Liver (tissue), 9 donors: ENCODE results near the gene NAV2. TPM values are rescaled to one million over a fixed set of nuclear protein-coding genes. Genes with fewer than 3 reads are reported as not detected.

ENCODE experiments used
- DNase-seq: peaks from one replicate; pipeline ENCODE4 v3.0.0-alpha.2; 2017; ENCODE audit warnings: low spot score
- H3K27ac ChIP-seq, 2 donors: one replicate each; pipeline ENCODE4 v1.7.0; 2013; ENCODE audit warnings: inconsistent platforms in 2 of 2, low read length in 2 of 2, control low read depth in 1 of 2, low read depth in 1 of 2, mild to moderate bottlenecking in 1 of 2
- H3K27me3 ChIP-seq, 4 donors: one replicate each; pipeline versions ENCODE4 v1.6.1 to v1.7.0; 2013; ENCODE audit warnings: low read length in 3 of 4, inconsistent platforms in 1 of 4, mild to moderate bottlenecking in 1 of 4, moderate library complexity in 1 of 4; ENCODE audit not compliant: control insufficient read depth in 4 of 4, insufficient read depth in 4 of 4
- H3K36me3 ChIP-seq, 4 donors: one replicate each; pipeline versions ENCODE4 v1.6.1 to v1.7.0; 2013; ENCODE audit warnings: low read length in 3 of 4, mild to moderate bottlenecking in 3 of 4, low read depth in 1 of 4, moderate library complexity in 1 of 4; ENCODE audit not compliant: control insufficient read depth in 4 of 4, insufficient read depth in 3 of 4
- H3K4me1 ChIP-seq, 4 donors: one replicate each; pipeline versions ENCODE4 v1.6.1 to v1.7.0; 2013; ENCODE audit warnings: low read length in 3 of 4, mild to moderate bottlenecking in 3 of 4, moderate library complexity in 1 of 4; ENCODE audit not compliant: control insufficient read depth in 4 of 4, insufficient read depth in 4 of 4
- H3K4me3 ChIP-seq, 3 donors: one replicate each; pipeline versions ENCODE4 v1.6.1 to v1.7.0; 2013; ENCODE audit warnings: low read length in 3 of 3, control low read depth in 1 of 3, low read depth in 1 of 3, mild to moderate bottlenecking in 1 of 3
- H3K9ac ChIP-seq, 2 donors: one replicate each; pipeline ENCODE4 v1.7.0; 2013; ENCODE audit warnings: low read length in 2 of 2, mild to moderate bottlenecking in 2 of 2, moderate library complexity in 2 of 2, control low read depth in 1 of 2, low read depth in 1 of 2
- H3K9me3 ChIP-seq, 4 donors: one replicate each; pipeline versions ENCODE4 v1.6.1 to v1.7.0; 2013; ENCODE audit warnings: low read length in 3 of 4; ENCODE audit not compliant: control insufficient read depth in 4 of 4
- FOXA1 ChIP-seq: IDR thresholded peaks from 2 replicates; pipeline ENCODE4 v1.6.1; 2016; ENCODE audit warnings: antibody characterized with exemption
- GABPA ChIP-seq, 2 donors: IDR thresholded peaks in 1 of 2; conservative IDR thresholded peaks in 1 of 2; 2 replicates each; pipeline ENCODE4 v1.6.1; 2016; ENCODE audit warnings: antibody characterized with exemption in 2 of 2, mild to moderate bottlenecking in 1 of 2, moderate library complexity in 1 of 2
- HNF4G ChIP-seq: IDR thresholded peaks from 2 replicates; pipeline ENCODE4 v1.6.1; 2016; ENCODE audit warnings: antibody characterized with exemption
- JUND ChIP-seq, 2 donors: IDR thresholded peaks; 2 replicates each; pipeline ENCODE4 v1.6.1; 2016; ENCODE audit warnings: antibody characterized with exemption in 2 of 2
- NR2F2 ChIP-seq: IDR thresholded peaks from 2 replicates; pipeline ENCODE4 v1.6.1; 2016; ENCODE audit warnings: antibody characterized with exemption
- RAD21 ChIP-seq, 2 donors: IDR thresholded peaks; 2 replicates each; pipeline ENCODE4 v1.6.1; 2016; ENCODE audit warnings: antibody characterized with exemption in 2 of 2, mild to moderate bottlenecking in 2 of 2
- RXRA ChIP-seq, 2 donors: IDR thresholded peaks; 2 replicates each; pipeline ENCODE4 v1.6.1; 2017 to 2018; ENCODE audit warnings: antibody characterized with exemption in 2 of 2, mild to moderate bottlenecking in 1 of 2
- WGBS: extraction: QIAGEN DNeasy Blood & Tissue Kit; methylation state at CpG from one replicate; pipeline ENCODE4 v1.1.7; 2013; 5-methylcytosine and 5-hydroxymethylcytosine counted together
- polyA plus RNA-seq, 2 donors: library from polyadenylated mRNA; stranded (reverse) in 1 of 2; unstranded in 1 of 2; fragments of 200-250 nt in 1 of 2; fragments of >200 nt in 1 of 2; fragmentation: Nextera tagmentation in 1 of 2; extraction: Ambion mirVana in 1 of 2; gene quantifications; one replicate each; pipeline versions ENCODE4 v1.2.1 to v1.2.3, GENCODE V29; 2013 to 2015
- total RNA-seq, 2 donors: library from RNA; depleted of rRNA; stranded (reverse); fragments of >200 nt; gene quantifications; one replicate each; pipeline ENCODE4 v1.2.3, GENCODE V29; 2014
- TF ChIP-seq, protein P1 (sequence below): IDR thresholded peaks from 2 replicates; pipeline ENCODE4 v1.6.1; 2016; ENCODE audit warnings: antibody characterized with exemption, mild to moderate bottlenecking
- TF ChIP-seq, protein P2 (sequence below): IDR thresholded peaks from 2 replicates; pipeline ENCODE4 v1.6.1; 2016; ENCODE audit warnings: antibody characterized with exemption
- TF ChIP-seq, protein P3 (sequence below): IDR thresholded peaks from 2 replicates; pipeline ENCODE4 v1.6.1; 2016; ENCODE audit warnings: antibody characterized with exemption
- TF ChIP-seq, protein P4 (sequence below): fragments of 150-350 bp; IDR thresholded peaks from 2 replicates; pipeline ENCODE4 v1.5.1; 2017; ENCODE audit warnings: improper control_type of control experiment, low read depth, low read length; ENCODE audit not compliant: missing input control
- donor health status: healthy.
- donor health status: healthy.
- donor health status: healthy.
- donor health status: healthy.
- donor health status: healthy.

Gene NAV2
- total and polyA plus RNA-seq, 4 donors: 6.3 to 20.5 (median 11.6) TPM

DNA sequence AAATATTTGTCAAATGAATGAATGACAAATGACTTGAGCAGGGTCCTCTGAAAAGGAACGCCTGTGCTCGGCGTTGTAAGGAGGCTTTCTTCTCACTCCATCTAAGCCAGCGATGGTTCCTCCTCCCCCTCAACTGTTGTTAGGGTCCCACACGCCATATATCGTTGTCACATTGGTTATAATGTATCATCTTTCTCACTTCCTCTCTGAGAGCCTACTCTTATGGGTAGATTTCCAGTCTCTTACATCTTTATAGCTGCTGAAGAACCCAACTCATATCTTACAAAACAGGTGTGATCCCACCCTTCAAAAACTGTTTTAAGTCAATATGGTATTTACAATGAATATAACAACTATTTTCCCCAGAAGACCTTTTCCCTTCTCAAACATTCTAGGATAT, 81.5 kb downstream of the NAV2 start:
- Histone ChIP-seq H3K36me3 (no peaks in the 10 kb centered on the region), H3K27ac (no peak overlapping the region), H3K9ac (no peak overlapping the region), H3K4me3 (no peak overlapping the region), H3K4me1 (peaks cover 4 to 35% (median 26%) of the 10 kb centered on the region in 4 donors), H3K9me3 (no peaks in the 10 kb centered on the region), H3K27me3 (no peaks in the 10 kb centered on the region)
- TF ChIP-seq HNF4G (no peak), FOXA1 (no peak), GABPA (IDR thresholded peaks at IDR 0.05 in 1 of 2, conservative IDR thresholded peaks at IDR 0.05 in 1 of 2) (no peak)
- TF ChIP-seq, protein P1, sequence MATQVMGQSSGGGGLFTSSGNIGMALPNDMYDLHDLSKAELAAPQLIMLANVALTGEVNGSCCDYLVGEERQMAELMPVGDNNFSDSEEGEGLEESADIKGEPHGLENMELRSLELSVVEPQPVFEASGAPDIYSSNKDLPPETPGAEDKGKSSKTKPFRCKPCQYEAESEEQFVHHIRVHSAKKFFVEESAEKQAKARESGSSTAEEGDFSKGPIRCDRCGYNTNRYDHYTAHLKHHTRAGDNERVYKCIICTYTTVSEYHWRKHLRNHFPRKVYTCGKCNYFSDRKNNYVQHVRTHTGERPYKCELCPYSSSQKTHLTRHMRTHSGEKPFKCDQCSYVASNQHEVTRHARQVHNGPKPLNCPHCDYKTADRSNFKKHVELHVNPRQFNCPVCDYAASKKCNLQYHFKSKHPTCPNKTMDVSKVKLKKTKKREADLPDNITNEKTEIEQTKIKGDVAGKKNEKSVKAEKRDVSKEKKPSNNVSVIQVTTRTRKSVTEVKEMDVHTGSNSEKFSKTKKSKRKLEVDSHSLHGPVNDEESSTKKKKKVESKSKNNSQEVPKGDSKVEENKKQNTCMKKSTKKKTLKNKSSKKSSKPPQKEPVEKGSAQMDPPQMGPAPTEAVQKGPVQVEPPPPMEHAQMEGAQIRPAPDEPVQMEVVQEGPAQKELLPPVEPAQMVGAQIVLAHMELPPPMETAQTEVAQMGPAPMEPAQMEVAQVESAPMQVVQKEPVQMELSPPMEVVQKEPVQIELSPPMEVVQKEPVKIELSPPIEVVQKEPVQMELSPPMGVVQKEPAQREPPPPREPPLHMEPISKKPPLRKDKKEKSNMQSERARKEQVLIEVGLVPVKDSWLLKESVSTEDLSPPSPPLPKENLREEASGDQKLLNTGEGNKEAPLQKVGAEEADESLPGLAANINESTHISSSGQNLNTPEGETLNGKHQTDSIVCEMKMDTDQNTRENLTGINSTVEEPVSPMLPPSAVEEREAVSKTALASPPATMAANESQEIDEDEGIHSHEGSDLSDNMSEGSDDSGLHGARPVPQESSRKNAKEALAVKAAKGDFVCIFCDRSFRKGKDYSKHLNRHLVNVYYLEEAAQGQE: no peak
- TF ChIP-seq, protein P2, sequence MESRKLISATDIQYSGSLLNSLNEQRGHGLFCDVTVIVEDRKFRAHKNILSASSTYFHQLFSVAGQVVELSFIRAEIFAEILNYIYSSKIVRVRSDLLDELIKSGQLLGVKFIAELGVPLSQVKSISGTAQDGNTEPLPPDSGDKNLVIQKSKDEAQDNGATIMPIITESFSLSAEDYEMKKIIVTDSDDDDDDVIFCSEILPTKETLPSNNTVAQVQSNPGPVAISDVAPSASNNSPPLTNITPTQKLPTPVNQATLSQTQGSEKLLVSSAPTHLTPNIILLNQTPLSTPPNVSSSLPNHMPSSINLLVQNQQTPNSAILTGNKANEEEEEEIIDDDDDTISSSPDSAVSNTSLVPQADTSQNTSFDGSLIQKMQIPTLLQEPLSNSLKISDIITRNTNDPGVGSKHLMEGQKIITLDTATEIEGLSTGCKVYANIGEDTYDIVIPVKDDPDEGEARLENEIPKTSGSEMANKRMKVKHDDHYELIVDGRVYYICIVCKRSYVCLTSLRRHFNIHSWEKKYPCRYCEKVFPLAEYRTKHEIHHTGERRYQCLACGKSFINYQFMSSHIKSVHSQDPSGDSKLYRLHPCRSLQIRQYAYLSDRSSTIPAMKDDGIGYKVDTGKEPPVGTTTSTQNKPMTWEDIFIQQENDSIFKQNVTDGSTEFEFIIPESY: no peak
- DNase-seq: no peak
- 97% methylated on average over 6 of the region's 6 CpGs for WGBS

DNA sequence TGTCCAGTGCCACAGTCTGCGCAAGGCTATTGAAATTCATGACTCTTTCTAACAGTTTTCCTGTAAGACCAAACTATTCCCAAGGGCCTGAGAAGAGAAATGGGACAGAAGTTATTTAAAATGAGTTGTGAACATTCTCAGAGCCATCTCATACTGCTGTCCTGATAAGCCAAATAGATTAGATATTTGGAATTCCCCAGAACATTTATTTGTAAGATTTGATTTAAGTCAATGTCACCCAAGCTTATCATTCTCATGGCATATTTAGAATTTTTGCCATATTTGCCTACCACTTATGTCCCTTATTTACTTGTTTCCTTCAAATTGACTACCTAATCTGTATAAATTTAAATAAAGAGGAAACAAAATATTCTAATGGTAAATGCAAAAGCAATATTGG, 82.4 kb downstream of the NAV2 start:
- WGBS: 92% methylated on average over 1 of the region's 1 CpG
- no peak overlapping the region for H3K27ac ChIP-seq
- H3K9ac ChIP-seq: no peak overlapping the region
- no peaks in the 10 kb centered on the region for H3K27me3 ChIP-seq
- TF ChIP-seq, protein P1: no peak
- TF ChIP-seq, protein P3, sequence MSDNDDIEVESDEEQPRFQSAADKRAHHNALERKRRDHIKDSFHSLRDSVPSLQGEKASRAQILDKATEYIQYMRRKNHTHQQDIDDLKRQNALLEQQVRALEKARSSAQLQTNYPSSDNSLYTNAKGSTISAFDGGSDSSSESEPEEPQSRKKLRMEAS: no peak
- no peak for TF ChIP-seq GABPA (IDR thresholded peaks at IDR 0.05 in 1 of 2, conservative IDR thresholded peaks at IDR 0.05 in 1 of 2)
- TF ChIP-seq, protein P4, sequence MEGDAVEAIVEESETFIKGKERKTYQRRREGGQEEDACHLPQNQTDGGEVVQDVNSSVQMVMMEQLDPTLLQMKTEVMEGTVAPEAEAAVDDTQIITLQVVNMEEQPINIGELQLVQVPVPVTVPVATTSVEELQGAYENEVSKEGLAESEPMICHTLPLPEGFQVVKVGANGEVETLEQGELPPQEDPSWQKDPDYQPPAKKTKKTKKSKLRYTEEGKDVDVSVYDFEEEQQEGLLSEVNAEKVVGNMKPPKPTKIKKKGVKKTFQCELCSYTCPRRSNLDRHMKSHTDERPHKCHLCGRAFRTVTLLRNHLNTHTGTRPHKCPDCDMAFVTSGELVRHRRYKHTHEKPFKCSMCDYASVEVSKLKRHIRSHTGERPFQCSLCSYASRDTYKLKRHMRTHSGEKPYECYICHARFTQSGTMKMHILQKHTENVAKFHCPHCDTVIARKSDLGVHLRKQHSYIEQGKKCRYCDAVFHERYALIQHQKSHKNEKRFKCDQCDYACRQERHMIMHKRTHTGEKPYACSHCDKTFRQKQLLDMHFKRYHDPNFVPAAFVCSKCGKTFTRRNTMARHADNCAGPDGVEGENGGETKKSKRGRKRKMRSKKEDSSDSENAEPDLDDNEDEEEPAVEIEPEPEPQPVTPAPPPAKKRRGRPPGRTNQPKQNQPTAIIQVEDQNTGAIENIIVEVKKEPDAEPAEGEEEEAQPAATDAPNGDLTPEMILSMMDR: no peak
- TF ChIP-seq NR2F2: no peak
- TF ChIP-seq HNF4G: no peak
- TF ChIP-seq JUND (IDR thresholded peaks at IDR 0.05): no peak
- no peak for TF ChIP-seq RXRA (IDR thresholded peaks at IDR 0.05)
- no peak for TF ChIP-seq FOXA1
- no peak for TF ChIP-seq RAD21 (IDR thresholded peaks at IDR 0.05)
- H3K4me1 ChIP-seq: peaks cover 2 to 37% (median 29%) of the 10 kb centered on the region in 4 donors
- no peak for DNase-seq
- H3K4me3 ChIP-seq: no peak overlapping the region
- H3K36me3 ChIP-seq: no peaks in the 10 kb centered on the region
- no peaks in the 10 kb centered on the region for H3K9me3 ChIP-seq
